Activated CD8-positive, alpha-beta memory T cell treated with anti-CD3 and anti-CD28 coated beads, Interleukin-2, amount 10 ng/mL, durations not matched to agents 7 days and 5 days (primary cell): ENCODE measurements around the gene SART1. TPM values are rescaled to one million over a fixed set of nuclear protein-coding genes. Genes with fewer than 3 reads are reported as not detected.
"Not testable (repeated sequence)": the region's sequence is repeated elsewhere in the genome, so short reads cannot be mapped to it uniquely, and the experiment has no call there.

ENCODE experiments used
- ATAC-seq: fragments of 150-1000 bp; cut with Tn5 transposase; one replicate; pipeline ENCODE4 v1.10.0; 2021; ENCODE audit warnings: moderate library complexity
- CTCF ChIA-PET: fragments of 350-600 bp; sonication (Branson Sonifier 250); formaldehyde crosslinking; loops from one replicate; lab custom pipeline; 2021; ENCODE audit warnings: antibody characterized with exemption; lab: Charles Lee
- DNase-seq: peaks from one replicate; pipeline ENCODE4 v3.0.0-alpha.2; 2020
- H3K27ac Mint-ChIP-seq: one replicate; pipeline ENCODE4 v1.8.0; 2021; ENCODE audit warnings: mild to moderate bottlenecking, mixed read lengths
- H3K27me3 Mint-ChIP-seq: one replicate; pipeline ENCODE4 v1.8.0; 2021; ENCODE audit warnings: mixed read lengths
- H3K36me3 Mint-ChIP-seq: one replicate; pipeline ENCODE4 v1.8.0; 2021; ENCODE audit warnings: mild to moderate bottlenecking, mixed read lengths
- H3K4me1 Mint-ChIP-seq: one replicate; pipeline ENCODE4 v1.8.0; 2021; ENCODE audit warnings: mixed read lengths
- H3K4me3 Mint-ChIP-seq: one replicate; pipeline ENCODE4 v1.8.0; 2021; ENCODE audit warnings: mild to moderate bottlenecking, moderate library complexity, mixed read lengths
- H3K9me3 Mint-ChIP-seq: one replicate; pipeline ENCODE4 v1.8.0; 2022; ENCODE audit warnings: low read depth, mixed read lengths
- total RNA-seq, 2 experiments: library from RNA; stranded (reverse); gene quantifications; one replicate each; pipeline ENCODE4 v1.2.3, GENCODE V29; 2021

SART1 gene
- total RNA-seq, 2 experiments from 2014 or later, result 79.7 to 89.2 TPM

GRCh38 chr11:66020618-66021357 is 59.3 kb downstream of the SART1 start:
- CTCF ChIA-PET, result interaction anchor here (0.9 to 6.2 kb wide), 3 partner anchors 9 to 25 kb away, joined by 3 to 51 read pairs (median 4); partner anchors contain the start of genes BANF1, CST6 and EIF1AD
- H3K27ac Mint-ChIP-seq, result no peak overlapping the region
- ATAC-seq (peak; percentile 47), DNase-seq (peak; percentile 69)
- no peaks in the 10 kb centered on the region for H3K36me3 Mint-ChIP-seq
- H3K9me3 Mint-ChIP-seq, result no peaks in the 10 kb centered on the region
- no peak overlapping the region for H3K4me3 Mint-ChIP-seq
- peaks cover 23% of the 10 kb centered on the region for H3K4me1 Mint-ChIP-seq
- H3K27me3 Mint-ChIP-seq, result peaks cover 8% of the 10 kb centered on the region

GRCh38 chr11:66022401-66023185 is 61.1 kb downstream of the SART1 start:
- Mint-ChIP-seq H3K4me1 (peaks cover 23% of the 10 kb centered on the region), H3K4me3 (no peak overlapping the region), H3K27ac (no peak overlapping the region), H3K9me3 (no peaks in the 10 kb centered on the region), H3K36me3 (no peaks in the 10 kb centered on the region), H3K27me3 (peaks cover 8% of the 10 kb centered on the region)
- CTCF ChIA-PET, result interaction anchor here (0.6 to 6.2 kb wide), 48 partner anchors 8 to 311 kb away, joined by 3 to 51 read pairs (median 5); partner anchors contain the start of genes AP5B1, BANF1, CCDC85B and CST6
- ATAC-seq (peak; percentile 91), DNase-seq (peak; percentile 83)

- DNase-seq, ATAC-seq, H3K27me3 Mint-ChIP-seq, H3K36me3 Mint-ChIP-seq, H3K4me3 Mint-ChIP-seq, H3K9me3 Mint-ChIP-seq, H3K27ac Mint-ChIP-seq: not testable (repeated sequence)
- CTCF ChIA-PET, result interaction anchor here (1.2 to 6.2 kb wide), 31 partner anchors 10 to 311 kb away, joined by 3 to 51 read pairs (median 7); partner anchors contain the start of genes AP5B1, BANF1, CST6 and EIF1AD
- H3K4me1 Mint-ChIP-seq, result peaks cover 23% of the 10 kb centered on the region
Measured at GRCh38 chr11:66023186-66023440, 61.6 kb downstream of the SART1 start.

GRCh38 chr11:66026017-66026529 is 64.5 kb downstream of the SART1 start, which contains the start of gene CATSPER1:
Gene CATSPER1, minus strand, starts transcription at chr11:66026479. Its CDS starts 100 bp downstream, at chr11:66026379.
- H3K4me1 Mint-ChIP-seq, result peaks cover 15% of the 10 kb centered on the region
- no peaks in the 10 kb centered on the region for H3K36me3 Mint-ChIP-seq
- no peak for ATAC-seq
- no peak within 1 kb of the TSS for H3K27ac Mint-ChIP-seq
- H3K9me3 Mint-ChIP-seq, result no peaks in the 10 kb centered on the region
- CTCF ChIA-PET, result interaction anchor here (1.2 to 1.6 kb wide), 2 partner anchors 15 to 24 kb away, joined by 3 to 4 read pairs; partner anchors contain the start of gene BANF1
- no peak within 1 kb of the TSS for H3K4me3 Mint-ChIP-seq
- DNase-seq, result no peak
- peaks cover 8% of the 10 kb centered on the region for H3K27me3 Mint-ChIP-seq

Other genes with a start within 250 kb of the SART1 start
- gene KAT5, start 249.5 kb upstream of the SART1 start, total RNA-seq, result 10 to 100 TPM; 62.0 to 69.8 TPM
- gene RNASEH2C, start 240.9 kb upstream of the SART1 start, total RNA-seq, result 100 to 1,000 TPM in 1 of 2 experiments, 10 to 100 TPM in 1; 90.5 to 109 TPM
- gene AP5B1, start 180.8 kb upstream of the SART1 start, total RNA-seq, result 10 to 100 TPM; 25.0 to 25.8 TPM
- gene OVOL1, start 174.7 kb upstream of the SART1 start, total RNA-seq, result not detected
- 1 to 10 TPM; 1.7 to 2.4 TPM for gene SNX32, start 127.8 kb upstream of the SART1 start, total RNA-seq
- 1,000 to 10,000 TPM; 1,745 to 1,753 TPM for gene CFL1, start 103.6 kb upstream of the SART1 start, total RNA-seq
- 100 to 1,000 TPM; 106 to 125 TPM for gene MUS81, start 101.3 kb upstream of the SART1 start, total RNA-seq
- 10 to 100 TPM in 1 of 2 experiments, 1 to 10 TPM in 1; 7.1 to 13.4 TPM for gene EFEMP2, start 88.9 kb upstream of the SART1 start, total RNA-seq
- 100 to 1,000 TPM; 268 to 339 TPM for gene CTSW, start 81.9 kb upstream of the SART1 start, total RNA-seq
- gene FIBP, start 73.3 kb upstream of the SART1 start, total RNA-seq, result 100 to 1,000 TPM; 100 to 122 TPM
- gene CCDC85B, start 71.1 kb upstream of the SART1 start, total RNA-seq, result 10 to 100 TPM; 82.3 to 94.1 TPM
- gene FOSL1, start 61.3 kb upstream of the SART1 start, total RNA-seq, result 1 to 10 TPM; 2.7 to 6.0 TPM
- gene C11orf68, start 42.7 kb upstream of the SART1 start, total RNA-seq, result 10 to 100 TPM; 27.5 to 37.8 TPM
- gene DRAP1, start 42.3 kb upstream of the SART1 start, total RNA-seq, result 100 to 1,000 TPM; 192 to 254 TPM
- not detected for gene TSGA10IP, start 16.3 kb upstream of the SART1 start, total RNA-seq
- gene EIF1AD, start 40.4 kb downstream of the SART1 start, total RNA-seq, result 10 to 100 TPM; 57.5 to 60.3 TPM
- gene BANF1, start 40.8 kb downstream of the SART1 start, total RNA-seq, result 100 to 1,000 TPM; 199 to 227 TPM
- not detected for gene CST6, start 50.3 kb downstream of the SART1 start, total RNA-seq
- under 1 TPM in 1 of 2 experiments, not detected in 1; 0.54 TPM for gene CATSPER1, start 64.7 kb downstream of the SART1 start, total RNA-seq
- gene GAL3ST3, start 87.4 kb downstream of the SART1 start, total RNA-seq, result not detected
- 100 to 1,000 TPM; 256 to 281 TPM for gene SF3B2, start 90.6 kb downstream of the SART1 start, total RNA-seq
- 100 to 1,000 TPM in 1 of 2 experiments, 10 to 100 TPM in 1; 96.6 to 104 TPM for gene PACS1, start 108.5 kb downstream of the SART1 start, total RNA-seq